ENCODE results near the gene CDK2AP2.
A peak's percentile ranks its signal among the peaks of the same experiment; 100 is the strongest.

Gene CDK2AP2

GRCh38 chr11:67504005-67504949 is 3.7 kb downstream of the CDK2AP2 start:
- Histone ChIP-seq H3K4me3 (replicated peaks; ENCODE audit: insufficient read depth, low read length) (peak overlapping the region; percentile 89), H3K27me3 (ENCODE audit: insufficient read depth, poor library complexity, severe bottlenecking) (no peaks in the 10 kb centered on the region), H3K27ac (replicated peaks) (peak overlapping the region; percentile 71)
- no peak for DNase-seq (ENCODE audit: low read depth in 1 of 2, low spot score in 1 of 2)
- TF ChIP-seq SPI1 (IDR thresholded peaks at IDR 0.05; ENCODE audit: borderline replicate concordance, low read depth) (no peak), GABPA (IDR thresholded peaks at IDR 0.05; ENCODE audit: low read depth) (no peak), POLR2AphosphoS5 (IDR thresholded peaks at IDR 0.05; ENCODE audit: low read depth) (no peak), REST (IDR thresholded peaks at IDR 0.05; ENCODE audit: insufficient replicate concordance, low read depth) (no peak), CTCF (IDR thresholded peaks at IDR 0.05; ENCODE audit: insufficient read depth, low read length) (no peak)

DNA sequence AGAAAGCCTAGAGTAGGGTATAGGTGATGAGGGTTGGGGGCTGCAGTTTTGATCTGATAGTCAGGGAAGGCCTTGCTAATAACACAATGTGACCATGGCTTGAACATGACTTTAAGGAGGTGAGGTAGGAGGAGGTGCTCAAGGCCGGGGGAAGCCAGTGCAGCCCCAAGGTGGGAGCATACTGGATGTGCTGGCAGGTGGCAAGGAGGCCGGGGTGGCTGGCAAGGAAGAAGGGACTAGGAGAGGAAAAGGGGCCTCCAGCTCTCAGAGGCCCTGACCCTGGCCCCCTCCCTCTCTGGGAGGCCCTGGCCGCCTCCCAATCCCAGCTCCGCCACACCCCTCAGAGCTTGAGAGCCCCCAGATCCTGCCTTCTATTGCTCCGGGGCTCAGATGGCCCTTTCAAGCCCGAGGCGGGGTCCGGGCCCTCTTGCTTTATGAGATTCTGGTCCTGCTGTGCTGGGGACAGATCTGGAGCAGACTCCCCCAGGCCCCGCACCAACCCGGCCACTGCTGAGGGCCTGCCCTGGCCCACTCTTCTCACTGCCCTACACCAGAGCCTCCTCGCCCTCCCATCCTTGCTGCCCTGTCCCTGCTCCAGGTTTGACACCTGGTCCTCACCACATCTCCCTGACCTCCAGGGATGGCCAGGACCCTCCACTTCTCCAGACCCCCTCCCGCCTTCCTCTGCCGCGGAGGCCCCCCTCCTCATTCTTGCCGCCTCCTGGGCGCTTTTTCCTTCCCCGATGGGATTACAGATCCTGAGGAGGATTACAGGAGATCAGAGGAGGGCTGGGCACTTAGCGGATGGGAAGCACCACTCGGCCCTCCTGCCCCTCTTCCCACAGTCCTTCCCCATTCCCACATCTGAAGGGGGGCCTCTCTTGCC is 4.6 kb downstream of the CDK2AP2 start:
- peak overlapping the region; percentile 89; the same call in 1 of the 2 replicates for H3K4me3 ChIP-seq (replicated peaks; ENCODE audit: insufficient read depth, low read length)
- no peak for TF ChIP-seq POLR2AphosphoS5 (IDR thresholded peaks at IDR 0.05; ENCODE audit: low read depth)
- TF ChIP-seq SPI1 (IDR thresholded peaks at IDR 0.05; ENCODE audit: borderline replicate concordance, low read depth), result no peak
- no peak for TF ChIP-seq CTCF (IDR thresholded peaks at IDR 0.05; ENCODE audit: insufficient read depth, low read length)
- TF ChIP-seq GABPA (IDR thresholded peaks at IDR 0.05; ENCODE audit: low read depth), result no peak
- TF ChIP-seq REST (IDR thresholded peaks at IDR 0.05; ENCODE audit: insufficient replicate concordance, low read depth), result no peak
- no peaks in the 10 kb centered on the region for H3K27me3 ChIP-seq (ENCODE audit: insufficient read depth, poor library complexity, severe bottlenecking)
- no peak overlapping the region for H3K27ac ChIP-seq (replicated peaks)
- no peak for DNase-seq (ENCODE audit: low read depth in 1 of 2, low spot score in 1 of 2)

DNA sequence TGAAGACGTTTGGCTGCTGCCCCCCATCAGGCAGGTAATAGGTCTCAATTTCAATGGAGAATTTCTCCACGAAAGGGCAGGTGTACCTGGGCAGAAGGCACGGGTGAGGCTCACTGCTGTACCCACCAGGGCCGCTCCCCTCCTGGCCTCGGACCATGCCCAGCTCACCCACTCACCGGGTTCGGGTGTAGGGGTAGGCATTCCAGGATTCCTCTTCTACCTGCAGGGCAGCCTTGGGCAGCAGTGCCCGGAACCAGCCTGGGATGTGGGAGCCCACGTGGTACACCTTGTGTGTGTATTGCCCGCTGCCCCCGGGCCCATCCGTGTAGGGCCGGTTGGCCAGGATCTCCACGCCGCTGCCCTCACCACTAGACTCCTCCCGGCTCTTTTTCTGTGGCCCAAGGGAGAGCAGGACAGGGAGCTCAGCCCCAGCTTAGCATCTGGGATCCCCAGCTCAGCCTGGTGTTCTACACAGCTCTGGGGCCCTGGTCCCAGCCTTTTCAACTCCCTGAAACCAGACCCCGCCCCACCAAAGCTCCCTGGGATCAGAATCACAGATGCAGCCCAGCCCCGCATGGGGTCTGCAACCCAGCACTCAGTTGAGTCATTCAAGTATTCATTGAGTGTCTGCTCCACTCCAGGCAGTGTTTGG is 5.5 kb downstream of the CDK2AP2 start:
- no peak for DNase-seq (ENCODE audit: low read depth in 1 of 2, low spot score in 1 of 2)
- Histone ChIP-seq H3K27ac (replicated peaks) (no peak overlapping the region), H3K27me3 (ENCODE audit: insufficient read depth, poor library complexity, severe bottlenecking) (no peaks in the 10 kb centered on the region), H3K4me3 (replicated peaks; ENCODE audit: insufficient read depth, low read length) (no peak overlapping the region)
- TF ChIP-seq POLR2AphosphoS5 (IDR thresholded peaks at IDR 0.05; ENCODE audit: low read depth) (no peak), CTCF (IDR thresholded peaks at IDR 0.05; ENCODE audit: insufficient read depth, low read length) (no peak), SPI1 (IDR thresholded peaks at IDR 0.05; ENCODE audit: borderline replicate concordance, low read depth) (no peak)

Measured in HL-60 (cell line).